KOPT-K1 (cell line): Measurements from ENCODE around the gene ITPR2.

Experiments used
- H3K27ac ChIP-seq: fragments of 200-600 bp; sonication (generic); 2 replicates; pipeline ENCODE4 v1.5.1; 2016; ENCODE audit warnings: antibody characterized with exemption, mild to moderate bottlenecking, low read depth, low read length; ENCODE audit not compliant: poor library complexity, severe bottlenecking
- H3K36me3 ChIP-seq: fragments of 200-600 bp; sonication (generic); 2 replicates; pipeline ENCODE4 v1.5.1; 2017; ENCODE audit warnings: antibody characterized with exemption, mild to moderate bottlenecking, low read length, moderate library complexity; ENCODE audit not compliant: insufficient read depth
- H3K9me3 ChIP-seq: fragments of 200-600 bp; sonication (generic); 2 replicates; pipeline ENCODE4 v1.5.1; 2017; ENCODE audit warnings: antibody characterized with exemption, low read length, mild to moderate bottlenecking; ENCODE audit not compliant: insufficient read depth, poor library complexity, severe bottlenecking

Gene ITPR2

GRCh38 chr12:26563552-26563951 is 269.4 kb downstream of the ITPR2 start:
- H3K36me3 ChIP-seq = peaks cover 3% of the 10 kb centered on the region; the same call in 1 of the 2 replicates

GRCh38 chr12:26557326-26557725 is 275.7 kb downstream of the ITPR2 start:
- no peaks in the 10 kb centered on the region for H3K9me3 ChIP-seq
- no peak overlapping the region for H3K27ac ChIP-seq
- peaks cover 19% of the 10 kb centered on the region; the same call in 1 of the 2 replicates for H3K36me3 ChIP-seq

More at GRCh38 chr12:26563552-26563951, 269.4 kb downstream of the ITPR2 start:
- Histone ChIP-seq H3K9me3 (no peaks in the 10 kb centered on the region), H3K27ac (no peak overlapping the region)

- H3K27ac ChIP-seq = no peak overlapping the region
- peaks cover 19% of the 10 kb centered on the region; the same call in 1 of the 2 replicates for H3K36me3 ChIP-seq
- no peaks in the 10 kb centered on the region for H3K9me3 ChIP-seq
Observed at GRCh38 chr12:26556916-26557315, 276.1 kb downstream of the ITPR2 start.

- Histone ChIP-seq H3K27ac (no peak overlapping the region), H3K36me3 (peaks cover 17% of the 10 kb centered on the region; the same call in 1 of the 2 replicates), H3K9me3 (no peaks in the 10 kb centered on the region)
Observed at GRCh38 chr12:26555139-26555538, 277.9 kb downstream of the ITPR2 start.

- Histone ChIP-seq H3K36me3 (peaks cover 17% of the 10 kb centered on the region; the same call in 1 of the 2 replicates), H3K9me3 (no peaks in the 10 kb centered on the region), H3K27ac (no peak overlapping the region)
Observed at GRCh38 chr12:26554332-26554731, 278.7 kb downstream of the ITPR2 start.

- peaks cover 17% of the 10 kb centered on the region; the same call in 1 of the 2 replicates for H3K36me3 ChIP-seq
Observed at GRCh38 chr12:26551385-26551784, 281.6 kb downstream of the ITPR2 start.

GRCh38 chr12:26548227-26548626 is 284.8 kb downstream of the ITPR2 start:
- Histone ChIP-seq H3K36me3 (peaks cover 5% of the 10 kb centered on the region; the same call in 1 of the 2 replicates), H3K27ac (no peak overlapping the region)

More at GRCh38 chr12:26551385-26551784, 281.6 kb downstream of the ITPR2 start:
- H3K27ac ChIP-seq = no peak overlapping the region
- H3K9me3 ChIP-seq = no peaks in the 10 kb centered on the region

GRCh38 chr12:26546535-26547314 is 286.3 kb downstream of the ITPR2 start:
- Histone ChIP-seq H3K9me3 (no peaks in the 10 kb centered on the region), H3K36me3 (peaks cover 5% of the 10 kb centered on the region; the same call in 1 of the 2 replicates), H3K27ac (no peak overlapping the region)

More at GRCh38 chr12:26548227-26548626, 284.8 kb downstream of the ITPR2 start:
- no peaks in the 10 kb centered on the region for H3K9me3 ChIP-seq

GRCh38 chr12:26539131-26539530 is 293.9 kb downstream of the ITPR2 start:
- H3K36me3 ChIP-seq = no peaks in the 10 kb centered on the region
- H3K9me3 ChIP-seq = no peaks in the 10 kb centered on the region
- no peak overlapping the region for H3K27ac ChIP-seq

- Histone ChIP-seq H3K27ac (no peak overlapping the region), H3K9me3 (no peaks in the 10 kb centered on the region), H3K36me3 (no peaks in the 10 kb centered on the region)
Observed at GRCh38 chr12:26537651-26538050, 295.3 kb downstream of the ITPR2 start.

GRCh38 chr12:26537126-26537525 is 295.9 kb downstream of the ITPR2 start:
- H3K36me3 ChIP-seq = no peaks in the 10 kb centered on the region
- H3K27ac ChIP-seq = no peak overlapping the region
- no peaks in the 10 kb centered on the region for H3K9me3 ChIP-seq

- Histone ChIP-seq H3K36me3 (no peaks in the 10 kb centered on the region), H3K9me3 (no peaks in the 10 kb centered on the region), H3K27ac (no peak overlapping the region)
Observed at GRCh38 chr12:26535826-26536225, 297.2 kb downstream of the ITPR2 start.

GRCh38 chr12:26534071-26534470 is 298.9 kb downstream of the ITPR2 start:
- Histone ChIP-seq H3K36me3 (no peaks in the 10 kb centered on the region), H3K27ac (no peak overlapping the region), H3K9me3 (no peaks in the 10 kb centered on the region)

- H3K9me3 ChIP-seq = no peaks in the 10 kb centered on the region
Observed at GRCh38 chr12:26533211-26533610, 299.8 kb downstream of the ITPR2 start.

GRCh38 chr12:26530461-26530860 is 302.5 kb downstream of the ITPR2 start:
- peaks cover 14% of the 10 kb centered on the region for H3K9me3 ChIP-seq
- H3K27ac ChIP-seq = no peak overlapping the region

More at GRCh38 chr12:26533211-26533610, 299.8 kb downstream of the ITPR2 start:
- Histone ChIP-seq H3K36me3 (no peaks in the 10 kb centered on the region), H3K27ac (no peak overlapping the region)

GRCh38 chr12:26528943-26529342 is 304.1 kb downstream of the ITPR2 start:
- Histone ChIP-seq H3K27ac (no peak overlapping the region), H3K36me3 (no peaks in the 10 kb centered on the region), H3K9me3 (peaks cover 20% of the 10 kb centered on the region)

More at GRCh38 chr12:26530461-26530860, 302.5 kb downstream of the ITPR2 start:
- no peaks in the 10 kb centered on the region for H3K36me3 ChIP-seq
